Mucosa of gallbladder (tissue), 1 donor: ENCODE data around the gene KRTAP5-1. TPM values are rescaled to one million over a fixed set of nuclear protein-coding genes. Genes with fewer than 3 reads are reported as not detected.
"Not testable (repeated sequence)": the region's sequence is repeated elsewhere in the genome, so short reads cannot be mapped to it uniquely, and the experiment has no call there.

ENCODE experiments used
- DNase-seq: peaks from one replicate; pipeline ENCODE4 v3.0.0-alpha.2; 2020; ENCODE audit warnings: low spot score
- total RNA-seq: library from RNA; stranded (reverse); gene quantifications from one replicate; pipeline ENCODE4 v1.2.1, GENCODE V29; 2021
- donor health status: DM: no; HTN: no; CAD: no.

KRTAP5-1 gene
- total RNA-seq, 1 donor from 2014 or later, result not detected

DNA sequence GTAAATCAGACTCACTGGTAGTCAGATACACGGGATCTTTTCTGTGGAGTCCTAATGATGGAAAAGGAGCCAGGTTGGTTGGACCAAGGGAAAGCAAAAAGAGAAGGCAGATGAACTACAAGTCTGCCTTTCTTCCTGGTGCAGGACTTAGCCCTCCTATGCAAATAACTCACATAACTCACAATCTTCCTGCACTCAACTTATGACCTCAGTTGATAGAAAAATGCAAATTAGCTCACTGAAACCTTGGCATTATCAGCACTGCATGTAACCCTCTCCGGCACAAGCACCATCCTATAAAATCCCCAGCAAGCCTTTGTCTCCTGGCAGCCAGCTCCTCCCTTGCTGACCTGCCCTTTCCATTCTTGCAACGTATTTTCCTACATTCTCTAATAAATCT is 16.6 kb upstream of the KRTAP5-1 start:
- DNase-seq, result not testable (repeated sequence)

DNA sequence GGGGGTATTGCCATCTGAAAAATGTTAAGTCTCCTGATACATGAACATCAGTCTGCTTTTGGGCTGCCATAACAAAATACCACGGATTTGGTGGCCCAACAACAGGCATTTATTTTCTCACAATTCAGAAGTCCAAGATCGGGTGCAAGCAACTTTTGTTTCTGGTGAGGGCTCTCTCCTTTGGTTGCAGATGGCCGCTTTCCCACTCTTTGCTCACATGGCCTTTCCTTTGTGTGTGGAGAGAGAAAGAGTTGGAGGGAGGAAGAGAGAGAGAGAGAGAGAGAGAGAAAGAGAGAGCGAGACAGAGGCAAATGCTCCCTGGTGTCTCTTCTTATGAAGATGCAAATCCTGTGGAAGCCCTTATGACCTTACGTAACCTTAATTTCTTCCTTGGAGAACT is 15.5 kb upstream of the KRTAP5-1 start:
- no peak for DNase-seq

DNA sequence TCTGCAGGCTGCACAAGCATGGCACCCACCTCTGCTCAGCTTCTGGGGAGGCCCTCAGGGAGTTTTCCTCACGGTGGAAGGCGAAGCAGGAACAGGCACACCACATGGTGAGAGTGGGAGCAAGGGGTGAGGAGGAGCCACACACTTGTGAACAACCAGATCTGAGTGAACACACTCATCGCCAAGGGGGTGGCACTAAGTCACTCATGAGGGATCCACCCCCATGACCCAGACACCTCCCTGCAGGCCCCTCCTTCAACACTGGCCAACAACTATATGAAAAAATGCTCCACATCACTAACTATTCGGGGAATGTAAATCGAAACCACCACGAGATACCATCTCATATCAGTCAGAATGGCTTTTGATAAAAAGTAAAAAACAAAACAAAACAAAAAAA is 13.7 kb upstream of the KRTAP5-1 start:
- no peak for DNase-seq

DNA sequence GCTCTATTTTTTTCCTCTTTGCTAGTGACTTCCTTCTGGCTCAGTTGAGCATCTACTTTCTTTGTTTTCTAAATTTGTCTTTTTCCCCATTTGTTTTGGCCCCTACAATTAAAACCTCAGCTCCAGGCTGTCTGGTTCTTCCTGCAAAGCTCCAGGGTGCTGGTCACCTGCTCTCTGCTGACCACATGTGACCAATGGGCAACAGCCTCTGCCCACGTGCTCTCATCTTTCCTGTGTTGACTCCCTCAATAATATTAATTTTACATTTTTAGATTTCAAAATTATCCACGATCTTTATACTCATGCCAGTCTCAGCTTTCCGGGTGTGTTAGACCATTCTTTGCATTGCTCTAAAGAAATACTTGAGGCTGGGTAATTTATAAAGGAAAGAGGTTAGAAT is 13.3 kb upstream of the KRTAP5-1 start:
- not testable (repeated sequence) for DNase-seq

DNA sequence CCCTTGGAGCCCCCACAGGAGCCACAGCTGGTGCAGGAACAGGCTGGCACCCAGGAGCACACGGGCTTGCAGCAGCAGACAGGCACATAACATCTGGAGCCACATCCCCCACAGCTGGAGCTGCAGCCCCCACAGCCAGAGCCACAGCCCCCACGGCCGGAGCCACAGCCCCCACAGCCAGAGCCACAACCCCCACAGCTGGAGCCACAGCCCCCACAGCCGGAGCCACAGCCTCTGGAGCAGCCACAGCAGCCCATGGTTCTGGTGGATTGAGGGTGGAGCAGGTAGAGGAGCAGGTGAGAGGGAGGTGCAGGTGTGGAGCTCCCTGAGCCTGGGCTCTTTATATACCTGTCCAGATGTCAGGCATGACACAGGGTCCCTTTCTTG is 12.9 kb upstream of the KRTAP5-1 start, which contains the start of gene KRTAP5-2:
KRTAP5-2 (minus strand) TSS at position 301 of the 387 bp plus-strand sequence; CDS start at position 257, 44 bp downstream.
- DNase-seq, result no peak

DNA sequence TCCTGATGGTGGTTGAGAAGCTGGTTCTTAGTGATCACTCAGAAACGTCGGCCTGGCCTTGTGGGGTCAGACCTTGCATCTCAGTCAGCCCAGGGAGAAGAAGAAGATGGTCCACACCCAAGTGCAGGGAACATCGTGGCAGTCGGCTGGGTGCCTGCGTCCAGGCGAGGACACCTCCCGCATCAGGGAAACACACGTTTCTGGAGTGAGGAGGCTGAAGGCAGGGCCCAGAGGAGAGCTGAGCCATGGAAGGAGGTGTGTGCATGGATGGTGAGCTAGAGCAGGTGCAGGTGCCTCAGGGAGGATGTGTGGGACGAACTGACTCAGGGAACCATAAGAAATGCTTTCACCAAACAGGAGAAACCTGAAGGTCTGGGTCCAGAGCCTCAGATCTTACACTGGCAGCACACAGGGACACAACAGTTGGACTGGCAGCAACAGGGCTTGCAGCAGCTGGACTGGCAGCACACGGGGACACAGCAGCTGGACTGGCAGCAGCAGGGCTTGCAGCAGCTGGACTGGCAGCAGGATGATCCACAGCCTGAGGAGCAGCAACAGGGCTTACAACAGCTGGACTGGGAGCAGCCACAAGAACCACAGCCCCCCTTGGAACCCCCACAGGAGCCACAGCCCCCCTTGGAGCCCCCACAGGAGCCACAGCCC is 12.4 kb upstream of the KRTAP5-1 start:
- no peak for DNase-seq

DNA sequence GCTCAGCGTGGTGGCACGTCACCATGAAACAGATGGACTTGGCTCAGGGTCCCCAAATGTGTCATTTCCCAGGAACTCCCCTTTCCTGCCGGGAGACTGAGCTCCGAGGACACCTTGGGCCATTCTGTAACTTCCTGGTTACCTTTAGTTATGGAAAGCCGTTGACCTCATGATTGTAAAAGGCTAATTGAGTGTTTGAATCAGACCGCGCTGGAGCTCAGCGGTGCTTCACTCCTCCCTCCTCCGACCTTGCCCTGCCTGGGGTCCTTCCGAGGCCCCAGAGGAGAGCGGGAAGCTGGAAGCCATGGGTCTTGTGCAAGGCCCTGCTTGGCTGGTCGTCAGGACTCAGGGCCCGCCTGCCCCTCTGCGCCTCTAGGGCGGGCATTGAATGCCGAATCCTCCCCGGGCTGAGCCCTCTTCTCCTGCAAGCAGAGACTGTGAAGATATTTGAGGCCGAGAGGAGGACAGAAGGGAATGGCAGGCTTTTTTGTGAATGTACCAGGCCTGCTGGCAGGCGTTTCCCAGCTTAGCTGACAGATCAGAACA is 11.6 kb upstream of the KRTAP5-1 start:
- DNase-seq, result not testable (repeated sequence)

DNA sequence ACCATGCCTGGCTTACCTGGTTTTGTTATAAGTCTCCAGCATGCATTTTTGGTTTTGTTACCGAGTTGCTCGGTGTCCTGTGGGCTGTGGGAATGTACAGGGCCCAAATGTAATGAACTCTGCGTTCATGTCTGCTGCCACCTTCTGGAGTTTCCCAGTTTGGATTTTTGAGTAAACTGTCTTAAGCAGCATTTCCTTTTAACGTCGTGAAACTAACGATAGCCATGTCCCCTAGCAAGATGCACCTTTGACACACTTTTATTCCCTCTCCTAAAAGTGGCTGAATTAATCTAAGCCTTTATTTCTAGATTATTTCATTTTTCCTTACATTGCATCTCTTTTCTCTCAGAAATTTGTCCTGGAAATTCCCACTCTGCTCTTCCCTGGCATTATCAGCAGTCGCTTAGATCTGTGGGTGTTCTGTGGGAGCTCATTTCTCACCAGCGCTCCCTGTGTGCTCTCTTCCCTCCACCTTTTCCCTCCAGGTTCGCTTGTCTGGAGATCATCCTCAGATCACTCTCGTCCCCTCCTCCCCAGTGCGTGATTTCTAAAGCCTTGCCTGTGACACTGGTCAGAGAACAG is 11.0 kb upstream of the KRTAP5-1 start:
- not testable (repeated sequence) for DNase-seq

DNA sequence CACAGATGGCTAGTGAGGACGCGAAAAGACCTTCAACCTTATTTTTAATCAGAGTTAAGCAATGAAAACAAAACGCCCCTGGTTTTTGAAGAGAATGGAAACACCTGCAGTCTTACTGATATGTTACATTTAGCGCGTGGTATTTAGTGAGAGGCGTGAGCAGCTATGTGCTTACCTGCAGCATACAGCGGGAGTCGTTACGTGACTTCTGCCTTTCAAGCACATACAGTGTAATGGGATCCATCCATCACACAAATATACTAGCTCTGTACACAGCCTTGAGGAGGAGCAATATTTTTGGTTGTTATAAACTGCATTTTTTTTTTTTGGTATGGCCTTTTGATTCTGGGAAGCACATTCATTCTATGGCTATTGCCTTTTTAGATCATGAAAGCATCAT is 7.5 kb upstream of the KRTAP5-1 start:
- DNase-seq, result no peak

DNA sequence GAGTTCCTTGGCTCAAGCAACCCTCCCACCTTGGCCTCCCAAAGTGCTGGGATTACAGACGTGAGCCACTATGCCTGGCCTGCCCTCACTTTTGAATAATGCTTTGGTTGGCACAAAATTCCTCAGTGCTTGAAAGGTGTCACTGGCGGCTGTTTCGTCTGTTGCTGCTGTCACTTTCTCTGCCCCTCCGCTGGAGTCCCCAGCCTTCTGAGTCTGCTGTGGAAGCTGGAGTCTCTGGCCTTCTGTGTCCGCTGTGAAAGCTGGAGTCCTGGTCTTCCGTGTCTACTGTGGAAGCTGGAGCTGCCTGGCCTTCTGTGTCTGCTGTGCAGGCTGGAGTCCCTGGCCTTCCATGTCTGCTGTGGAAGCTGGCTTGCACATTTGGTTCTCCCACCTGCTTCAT is 4.9 kb upstream of the KRTAP5-1 start:
- DNase-seq, result no peak

DNA sequence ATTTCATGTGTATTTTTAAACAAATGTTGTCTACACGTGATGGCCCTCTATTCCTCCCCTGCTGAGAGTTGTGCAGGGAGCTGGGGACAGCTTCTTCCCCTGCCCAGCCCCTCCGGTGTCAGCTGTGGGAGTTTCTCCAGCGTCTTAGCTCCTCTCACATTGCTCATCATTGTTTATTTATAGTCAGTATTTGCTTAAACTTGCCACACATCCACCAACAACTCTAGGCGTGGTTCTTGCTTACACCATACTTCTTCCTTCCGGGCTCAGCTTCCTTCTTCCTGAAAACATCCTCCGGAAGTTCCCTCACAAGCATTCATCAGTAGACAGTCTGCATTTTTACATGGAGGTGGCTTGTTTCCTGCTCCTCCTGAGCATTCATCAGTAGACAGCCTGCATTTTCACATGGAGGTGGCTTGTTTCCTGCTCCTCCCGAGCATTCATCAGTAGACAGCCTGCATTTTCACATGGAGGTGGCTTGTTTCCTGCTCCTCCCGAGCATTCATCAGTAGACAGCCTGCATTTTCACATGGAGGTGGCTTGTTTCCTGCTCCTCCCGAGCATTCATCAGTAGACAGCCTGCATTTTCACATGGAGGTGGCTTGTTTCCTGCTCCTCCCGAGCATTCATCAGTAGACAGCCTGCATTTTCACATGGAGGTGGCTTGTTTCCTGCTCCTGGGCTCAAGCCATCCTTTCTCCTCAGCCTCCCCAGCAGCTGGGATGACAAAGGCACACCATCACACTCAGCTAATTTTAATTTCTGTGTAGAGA is 4.3 kb upstream of the KRTAP5-1 start:
- not testable (repeated sequence) for DNase-seq

DNA sequence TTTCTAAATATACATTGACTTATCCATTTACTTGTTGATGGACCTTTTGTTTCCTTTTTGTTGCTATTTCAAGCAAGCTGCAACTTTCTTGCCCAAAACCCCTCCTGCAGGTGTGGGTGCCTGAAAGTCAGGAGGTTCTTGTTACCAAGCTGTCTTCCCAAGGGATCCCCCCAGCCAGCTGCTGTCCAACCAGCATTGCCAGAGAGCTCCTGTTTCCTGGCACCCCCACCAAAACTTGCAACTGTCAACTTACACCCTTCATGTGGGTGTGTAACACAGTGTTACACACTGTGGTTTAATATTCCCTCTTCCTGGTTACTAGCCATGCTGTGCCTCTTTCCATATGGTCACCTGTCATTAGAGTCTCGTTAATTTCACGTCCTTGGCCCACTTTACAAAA is 1.6 kb upstream of the KRTAP5-1 start:
- no peak for DNase-seq

DNA sequence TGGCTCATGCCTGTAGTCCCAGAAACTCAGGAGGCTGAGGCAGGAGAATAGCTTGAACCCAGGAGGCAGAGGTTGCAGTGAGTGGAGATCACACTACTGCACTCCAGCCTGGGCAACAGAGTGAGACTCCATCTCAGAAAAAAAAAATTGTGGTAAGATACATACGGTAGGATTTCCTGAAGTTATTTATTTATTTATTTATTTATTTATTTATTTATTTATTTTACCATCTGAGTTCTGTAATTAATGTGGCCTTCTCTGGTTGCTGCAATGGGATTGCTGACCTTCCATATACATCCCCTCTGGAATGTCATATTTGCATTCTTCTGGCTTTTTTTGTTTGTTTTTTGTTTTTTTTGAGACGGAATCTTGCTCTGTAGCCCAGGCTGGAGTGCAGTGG is 2.2 kb downstream of the KRTAP5-1 start:
- not testable (repeated sequence) for DNase-seq

DNA sequence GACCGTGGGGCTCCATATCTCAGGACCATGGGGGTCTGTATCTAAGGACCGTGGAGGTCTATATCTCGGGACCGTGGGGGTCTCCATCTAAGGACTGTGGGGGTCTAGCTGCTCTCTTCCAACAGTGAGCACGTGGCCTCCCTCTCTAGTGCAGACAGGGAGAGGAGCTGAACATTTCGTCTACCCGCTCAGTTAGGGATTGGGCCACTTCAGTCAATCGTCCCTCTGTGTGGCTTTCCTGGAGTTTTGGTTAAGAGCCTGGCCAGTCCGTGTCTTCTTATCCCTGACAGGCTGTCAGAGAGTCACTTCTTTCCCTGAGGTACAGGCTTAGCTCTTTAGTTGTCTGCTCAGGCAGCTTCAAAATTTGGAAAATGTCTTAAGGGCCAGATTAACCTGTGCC is 3.1 kb downstream of the KRTAP5-1 start:
- no peak for DNase-seq

DNA sequence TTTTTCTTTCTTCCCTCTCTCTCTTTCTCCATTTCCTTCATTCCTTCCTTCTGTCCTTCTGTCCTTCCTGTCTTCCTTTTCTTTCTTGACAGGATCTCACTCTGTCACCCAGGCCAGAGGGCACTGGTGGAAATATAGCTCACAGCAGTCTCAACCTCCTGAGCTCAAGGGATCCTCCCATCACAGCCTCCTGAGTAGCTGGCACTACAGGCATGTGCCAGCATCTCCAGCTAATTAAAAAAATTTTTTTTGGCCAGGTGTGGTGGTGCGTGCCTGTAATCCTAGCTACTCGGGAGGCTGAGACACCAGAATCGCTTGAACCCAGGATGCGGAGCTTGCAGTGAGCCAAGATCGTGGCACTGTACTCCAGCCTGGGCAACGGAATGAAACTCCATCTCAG is 8.3 kb downstream of the KRTAP5-1 start:
- DNase-seq, result no peak

DNA sequence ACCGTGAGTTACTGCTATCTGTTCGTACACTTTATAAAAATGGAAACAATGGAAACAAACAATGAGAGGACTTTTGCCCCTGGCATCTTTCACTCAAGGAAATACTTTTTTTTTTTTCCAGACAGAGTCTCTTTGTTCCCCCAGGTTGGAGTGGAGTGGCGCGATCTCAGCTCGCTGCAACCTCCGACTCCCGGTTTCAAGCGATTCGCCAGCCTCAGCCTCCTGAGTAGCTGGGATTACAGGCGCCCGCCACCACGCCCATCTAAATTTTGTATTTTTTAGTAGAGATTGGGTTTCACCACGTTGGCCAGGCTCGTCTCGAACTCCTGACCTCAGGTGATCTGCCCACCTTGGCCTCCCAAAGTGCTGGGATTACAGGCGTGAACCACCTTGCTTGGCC is 9.3 kb downstream of the KRTAP5-1 start:
- not testable (repeated sequence) for DNase-seq

DNA sequence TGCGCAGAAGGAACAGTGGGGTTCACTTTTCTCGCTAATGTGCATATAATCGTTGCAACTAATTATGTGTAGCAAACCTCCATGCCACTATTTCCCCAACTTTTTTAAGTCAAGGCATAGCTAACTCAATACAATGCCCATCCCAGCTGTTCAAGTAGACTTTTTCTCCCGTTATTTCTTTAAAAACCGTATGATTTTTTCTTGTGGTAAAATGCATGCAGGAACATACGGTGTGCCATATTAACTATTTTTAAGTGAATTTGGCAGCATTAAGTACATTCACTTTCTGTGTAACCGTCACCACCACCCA is 10.2 kb downstream of the KRTAP5-1 start:
- DNase-seq, result no peak

DNA sequence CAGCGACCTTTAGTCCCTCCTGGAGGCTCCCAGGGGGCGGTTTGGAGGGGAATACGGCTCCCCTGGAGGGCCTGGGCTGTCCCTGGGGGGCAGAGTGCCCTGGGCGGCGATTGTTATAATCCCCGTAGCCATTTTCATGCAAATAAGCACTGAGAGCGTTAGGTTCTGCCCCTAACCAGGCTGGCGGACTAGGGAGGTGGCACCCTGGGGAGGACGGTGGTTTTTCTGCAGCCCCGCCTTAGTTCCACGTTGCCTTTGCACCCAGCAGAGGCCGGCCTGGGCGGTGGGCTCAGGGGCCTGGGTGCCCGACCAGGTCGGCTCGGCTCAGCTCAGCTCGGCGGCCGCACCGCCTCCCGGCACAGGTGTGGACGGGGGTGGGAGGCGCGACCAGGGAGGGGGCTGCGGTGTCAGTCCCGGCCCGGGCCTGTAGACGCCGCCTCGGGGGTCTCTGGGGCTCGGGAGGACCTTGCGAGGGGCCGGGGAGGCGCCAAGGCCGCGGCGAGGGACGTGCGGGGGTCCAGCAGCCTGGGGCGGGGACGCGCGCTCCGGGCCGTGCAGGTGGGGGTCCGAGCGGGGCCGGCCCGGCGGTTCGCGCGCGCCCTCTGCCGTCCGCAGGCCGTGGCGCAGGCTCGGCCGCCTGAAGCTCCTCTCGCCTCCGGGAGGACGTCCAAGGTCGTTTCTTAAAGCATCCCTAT is 10.7 kb downstream of the KRTAP5-1 start:
- peak; percentile 61 for DNase-seq

DNA sequence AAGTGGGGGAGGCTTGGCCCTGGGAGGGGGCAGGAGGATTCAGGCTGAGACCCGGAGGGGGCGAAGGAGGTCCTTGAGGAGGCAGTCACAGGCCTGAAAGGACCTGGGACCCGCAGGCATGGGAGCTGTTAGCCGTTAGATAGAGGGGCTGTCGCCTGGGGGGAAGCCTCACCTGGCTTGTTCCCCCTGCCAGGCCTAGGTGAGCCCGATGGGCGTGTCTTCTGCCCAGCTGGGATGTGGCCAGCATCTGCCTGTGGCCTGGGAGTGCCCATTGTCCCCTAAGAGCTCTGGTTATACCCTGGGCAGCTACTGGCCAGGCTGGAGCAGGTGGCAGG is 11.2 kb downstream of the KRTAP5-1 start:
- peak; percentile 79 for DNase-seq

DNA sequence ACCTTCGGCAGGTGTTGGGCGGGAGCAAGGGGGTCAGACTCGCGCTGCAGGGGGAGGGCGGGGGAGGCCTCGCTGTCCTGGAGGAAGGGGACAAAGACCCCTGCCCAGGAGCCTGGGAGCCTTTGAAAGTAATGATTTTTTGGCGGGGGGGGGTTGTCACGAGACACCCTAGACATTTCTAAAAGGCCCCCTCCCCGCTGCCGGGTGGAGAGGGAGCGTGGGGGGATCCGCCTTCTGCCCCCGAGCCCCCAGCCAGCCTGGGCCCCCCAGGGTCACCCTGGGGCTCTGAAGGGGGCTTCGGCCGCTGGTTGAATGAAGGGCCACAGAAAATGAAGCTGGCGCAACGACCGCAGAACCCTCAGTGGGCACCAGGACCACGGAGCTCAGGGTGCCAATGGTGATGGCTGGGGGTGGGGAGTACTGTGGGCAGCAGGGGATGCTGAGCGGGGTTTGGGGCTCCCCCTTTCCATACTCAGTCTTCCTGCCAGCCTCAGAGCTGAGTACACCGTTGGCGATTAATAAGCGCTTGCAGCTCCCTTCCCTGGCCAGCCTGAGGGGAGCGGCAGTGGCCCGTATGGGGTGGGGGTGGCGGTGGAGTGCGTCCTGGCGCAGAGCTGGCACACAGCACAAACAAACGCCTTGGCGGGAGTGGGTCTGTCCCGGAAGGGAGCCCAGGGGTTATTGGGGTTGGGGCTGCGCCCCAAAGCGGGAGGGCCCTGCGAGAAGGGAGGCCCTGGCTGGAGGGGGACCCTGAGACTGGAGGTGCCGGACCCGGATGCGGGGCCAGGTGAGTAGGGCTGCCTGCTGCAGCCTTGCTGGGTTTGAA is 11.8 kb downstream of the KRTAP5-1 start:
- peak; percentile 48 for DNase-seq
